Measurements from ENCODE around the gene MAN1B1. TPM values are rescaled to one million over a fixed set of nuclear protein-coding genes. Genes with fewer than 3 reads are reported as not detected.

Gene MAN1B1
- polyA plus RNA-seq, 3 donors: 29.3 to 38.2 (median 33.3) TPM

GRCh38 chr9:137149363-137149762, 62.6 kb downstream of the MAN1B1 start:
- Histone ChIP-seq H2AFZ (ENCODE audit: insufficient read depth, low read depth, low read length, poor library complexity, severe bottlenecking) (no peak overlapping the region), H3K9me3 (replicated peaks in 1 of 2; ENCODE audit: control insufficient read depth in 1 of 2, insufficient read depth in 1 of 2, low read length in 2 of 2) (peaks cover 0 to 15% of the 10 kb centered on the region in 2 donors), H3K9ac (ENCODE audit: insufficient read depth, low read length, poor library complexity, severe bottlenecking) (no peak overlapping the region), H3K36me3 (replicated peaks in 1 of 2; ENCODE audit: control insufficient read depth in 1 of 2, insufficient read depth in 2 of 2, low read length in 2 of 2) (no peaks in the 10 kb centered on the region), H3K79me2 (ENCODE audit: insufficient read depth, low read length) (no peaks in the 10 kb centered on the region), H3K27ac (ENCODE audit: low read depth in 1 of 2, low read length in 2 of 2) (no peak overlapping the region), H3K4me2 (replicated peaks; ENCODE audit: extremely low read depth, low read length, poor library complexity, severe bottlenecking) (no peak overlapping the region), H3K27me3 (ENCODE audit: control insufficient read depth in 2 of 2, insufficient read depth in 2 of 2, low read length in 2 of 2) (peaks cover 0 to 3% of the 10 kb centered on the region in 2 donors), H4K20me1 (ENCODE audit: insufficient read depth, low read length) (no peaks in the 10 kb centered on the region), H3K4me3 (replicated peaks in 1 of 3; ENCODE audit: low read depth in 2 of 3, low read length in 3 of 3) (no peak overlapping the region), H3K4me1 (ENCODE audit: control insufficient read depth in 1 of 2, insufficient read depth in 2 of 2, low read length in 2 of 2) (no peaks in the 10 kb centered on the region)
- Mint-ChIP-seq H3K9me3 (peaks cover 5 to 20% (median 12%) of the 10 kb centered on the region in 7 donors), H3K27me3 (ENCODE audit: low read depth in 3 of 3) (peaks cover 10 to 26% (median 17%) of the 10 kb centered on the region in 3 donors), H3K4me1 (no peaks in the 10 kb centered on the region), H3K27ac (no peak overlapping the region), H3K4me3 (no peak overlapping the region), H3K36me3 (no peaks in the 10 kb centered on the region)
- no peak for TF ChIP-seq CTCF (IDR thresholded peaks at IDR 0.05)
- intact Hi-C loops (cut with micrococcal nuclease): no loop called here
- WGBS (ENCODE audit: insufficient coverage): 69% methylated on average over 4 of the region's 5 CpGs
- no peak for DNase-seq

- H3K79me2 ChIP-seq (ENCODE audit: insufficient read depth, low read length): no peaks in the 10 kb centered on the region
- no peak for TF ChIP-seq CTCF (IDR thresholded peaks at IDR 0.05)
- H3K4me2 ChIP-seq (replicated peaks; ENCODE audit: extremely low read depth, low read length, poor library complexity, severe bottlenecking): no peak overlapping the region
- no peaks in the 10 kb centered on the region for H3K4me1 ChIP-seq (ENCODE audit: control insufficient read depth in 1 of 2, insufficient read depth in 2 of 2, low read length in 2 of 2)
- DNase-seq: no peak
- WGBS (ENCODE audit: insufficient coverage): 53% methylated on average over 9 of the region's 20 CpGs
- peaks cover 14 to 32% (median 24%) of the 10 kb centered on the region in 3 donors for H3K27me3 Mint-ChIP-seq (ENCODE audit: low read depth in 3 of 3)
- peaks cover 5 to 20% (median 12%) of the 10 kb centered on the region in 7 donors for H3K9me3 Mint-ChIP-seq
- peaks cover 0 to 15% of the 10 kb centered on the region in 2 donors for H3K9me3 ChIP-seq (replicated peaks in 1 of 2; ENCODE audit: control insufficient read depth in 1 of 2, insufficient read depth in 1 of 2, low read length in 2 of 2)
- H3K4me3 Mint-ChIP-seq: no peak overlapping the region
- intact Hi-C loops (cut with micrococcal nuclease): no loop called here
- H3K36me3 ChIP-seq (replicated peaks in 1 of 2; ENCODE audit: control insufficient read depth in 1 of 2, insufficient read depth in 2 of 2, low read length in 2 of 2): no peaks in the 10 kb centered on the region
- no peaks in the 10 kb centered on the region for H3K4me1 Mint-ChIP-seq
- peak overlapping the region in 1 of 7 donors; percentile 7 for H3K27ac Mint-ChIP-seq
- no peak overlapping the region for H3K9ac ChIP-seq (ENCODE audit: insufficient read depth, low read length, poor library complexity, severe bottlenecking)
- no peak overlapping the region for H2AFZ ChIP-seq (ENCODE audit: insufficient read depth, low read depth, low read length, poor library complexity, severe bottlenecking)
- H3K27ac ChIP-seq (ENCODE audit: low read depth in 1 of 2, low read length in 2 of 2): no peak overlapping the region
- no peaks in the 10 kb centered on the region for H3K36me3 Mint-ChIP-seq
- no peak overlapping the region for H3K4me3 ChIP-seq (replicated peaks in 1 of 3; ENCODE audit: low read depth in 2 of 3, low read length in 3 of 3)
- no peaks in the 10 kb centered on the region for H4K20me1 ChIP-seq (ENCODE audit: insufficient read depth, low read length)
- H3K27me3 ChIP-seq (ENCODE audit: control insufficient read depth in 2 of 2, insufficient read depth in 2 of 2, low read length in 2 of 2): peaks cover 0 to 4% of the 10 kb centered on the region in 2 donors
These were observed 63.3 kb downstream of the MAN1B1 start for GRCh38 chr9:137149942-137150616.
